ENCODE measurements around the gene NAPA.

GRCh38 chr19:47503826-47504150, 11.1 kb downstream of the NAPA start:
- TF ChIP-seq CTCF (IDR thresholded peaks at IDR 0.05) = no peak
- no peak for TF ChIP-seq POLR2A (IDR thresholded peaks at IDR 0.05)

All from breast epithelium (tissue), 3 donors.